Retinal pigment epithelial cell (primary cell): Measurements from ENCODE around the gene PTPRN2.

ENCODE experiments used
- DNase-seq: peaks from one replicate; pipeline ENCODE4 v3.0.0-alpha.2; 2010; ENCODE audit warnings: low read depth
- H3K4me3 ChIP-seq: 2 replicates; pipeline ENCODE4 v1.5.1; 2011; ENCODE audit warnings: mild to moderate bottlenecking, low read length, control low read depth, moderate library complexity
- TF ChIP-seq, protein P1 (sequence below): conservative IDR thresholded peaks from 2 replicates; pipeline ENCODE4 v1.5.1; 2011; ENCODE audit warnings: low read depth, low read length, control low read depth, inconsistent platforms

PTPRN2 gene

DNA sequence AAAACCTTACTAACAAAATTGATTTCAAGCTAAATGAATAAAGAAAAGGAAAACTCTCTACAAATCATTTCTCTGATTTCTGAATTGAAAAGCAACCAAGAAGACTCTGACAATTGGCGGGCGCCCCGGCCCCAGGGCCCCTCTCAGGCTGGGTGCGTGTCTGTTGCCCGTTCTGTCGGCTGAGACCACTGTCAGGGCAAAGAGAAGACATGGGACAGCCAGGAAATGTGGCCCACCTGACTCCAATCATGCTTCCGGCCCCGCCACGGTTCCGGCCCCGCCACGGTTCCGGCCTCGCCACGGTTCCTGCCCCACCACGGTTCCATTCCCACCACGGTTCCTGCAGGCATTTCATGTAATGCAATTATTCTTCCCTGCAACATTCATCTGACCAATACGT, 115.9 kb downstream of the PTPRN2 start:
- DNase-seq = no peak
- TF ChIP-seq, protein P1, sequence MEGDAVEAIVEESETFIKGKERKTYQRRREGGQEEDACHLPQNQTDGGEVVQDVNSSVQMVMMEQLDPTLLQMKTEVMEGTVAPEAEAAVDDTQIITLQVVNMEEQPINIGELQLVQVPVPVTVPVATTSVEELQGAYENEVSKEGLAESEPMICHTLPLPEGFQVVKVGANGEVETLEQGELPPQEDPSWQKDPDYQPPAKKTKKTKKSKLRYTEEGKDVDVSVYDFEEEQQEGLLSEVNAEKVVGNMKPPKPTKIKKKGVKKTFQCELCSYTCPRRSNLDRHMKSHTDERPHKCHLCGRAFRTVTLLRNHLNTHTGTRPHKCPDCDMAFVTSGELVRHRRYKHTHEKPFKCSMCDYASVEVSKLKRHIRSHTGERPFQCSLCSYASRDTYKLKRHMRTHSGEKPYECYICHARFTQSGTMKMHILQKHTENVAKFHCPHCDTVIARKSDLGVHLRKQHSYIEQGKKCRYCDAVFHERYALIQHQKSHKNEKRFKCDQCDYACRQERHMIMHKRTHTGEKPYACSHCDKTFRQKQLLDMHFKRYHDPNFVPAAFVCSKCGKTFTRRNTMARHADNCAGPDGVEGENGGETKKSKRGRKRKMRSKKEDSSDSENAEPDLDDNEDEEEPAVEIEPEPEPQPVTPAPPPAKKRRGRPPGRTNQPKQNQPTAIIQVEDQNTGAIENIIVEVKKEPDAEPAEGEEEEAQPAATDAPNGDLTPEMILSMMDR = no peak
- H3K4me3 ChIP-seq = no peak overlapping the region

DNA sequence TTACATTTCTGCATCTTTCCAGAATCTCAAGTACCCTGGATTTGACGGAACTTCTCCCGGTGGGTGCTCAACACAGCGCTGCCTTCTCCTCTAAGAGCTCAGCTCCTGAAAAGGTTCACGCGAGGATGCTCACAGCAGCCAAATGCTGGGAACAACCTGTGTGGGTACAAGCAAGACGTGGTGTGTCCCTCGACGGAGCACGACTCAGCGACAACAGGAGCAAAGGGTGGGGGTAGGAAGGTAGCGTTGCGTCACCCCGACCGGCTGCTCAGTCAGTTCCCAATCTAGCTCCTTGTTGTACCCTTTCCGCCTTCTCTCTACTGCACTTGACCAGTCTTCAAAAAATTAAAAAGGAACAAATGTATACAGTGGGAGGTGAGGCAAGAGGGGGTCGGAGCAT, 117.3 kb downstream of the PTPRN2 start:
- H3K4me3 ChIP-seq = no peak overlapping the region
- TF ChIP-seq, protein P1 = no peak
- DNase-seq = no peak

DNA sequence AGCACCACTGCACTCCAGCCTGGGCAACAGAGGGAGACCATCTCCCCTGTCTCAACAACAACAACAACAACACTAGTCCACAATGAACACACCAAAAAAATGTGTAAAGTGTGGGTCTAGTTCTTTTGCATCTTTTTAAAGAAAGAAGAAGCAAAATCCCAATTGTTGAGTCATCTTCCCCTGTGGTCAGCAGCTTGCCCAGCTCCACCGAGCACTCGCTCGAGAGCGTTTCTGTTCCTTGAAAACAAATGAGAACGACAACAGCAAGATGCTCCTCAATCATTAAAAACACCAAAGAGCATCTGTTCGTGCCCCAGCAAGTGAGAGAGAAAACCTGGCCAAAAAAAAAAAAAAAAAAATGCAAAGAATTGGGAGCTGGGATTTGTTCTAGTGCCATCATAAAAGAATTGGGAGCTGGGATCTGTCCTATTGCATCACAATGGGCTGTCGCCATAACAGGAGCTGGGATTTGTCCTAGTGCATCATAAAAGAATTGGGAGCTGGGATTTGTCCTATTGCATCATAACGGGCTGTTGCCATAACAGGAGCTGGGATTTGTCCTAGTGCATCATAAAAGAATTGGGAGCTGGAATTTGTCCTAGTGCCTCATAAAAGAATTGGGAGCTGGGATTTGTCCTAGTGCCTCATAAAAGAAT, 118.1 kb downstream of the PTPRN2 start:
- TF ChIP-seq, protein P1 = no peak
- H3K4me3 ChIP-seq = no peak overlapping the region
- no peak for DNase-seq

DNA sequence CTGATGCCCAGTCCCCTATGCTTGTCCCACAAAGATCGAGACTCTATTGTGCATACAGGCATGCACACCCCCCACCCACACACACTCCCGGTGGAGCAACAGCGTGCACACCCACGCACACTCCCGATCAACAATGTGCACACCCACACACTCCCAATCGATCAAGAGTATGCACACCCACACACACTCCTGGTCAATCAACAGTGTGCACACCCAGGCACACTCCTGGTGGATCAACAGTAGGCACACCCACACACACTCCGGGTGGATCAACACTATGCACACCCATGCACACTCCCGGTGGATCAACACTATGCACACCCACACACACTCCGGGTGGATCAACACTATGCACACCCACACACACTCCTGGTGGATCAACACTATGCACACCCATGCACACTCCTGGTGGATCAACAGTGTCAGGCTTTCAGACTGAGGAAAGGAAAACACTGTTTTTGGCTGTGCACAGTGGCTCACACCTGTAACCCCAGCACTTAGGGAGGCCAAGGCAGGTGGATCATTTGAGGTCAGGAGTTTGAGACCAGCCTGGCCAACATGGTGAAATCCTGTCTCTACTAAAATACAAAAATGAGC, 118.8 kb downstream of the PTPRN2 start:
- TF ChIP-seq, protein P1 = no peak
- no peak for DNase-seq
- no peak overlapping the region for H3K4me3 ChIP-seq

DNA sequence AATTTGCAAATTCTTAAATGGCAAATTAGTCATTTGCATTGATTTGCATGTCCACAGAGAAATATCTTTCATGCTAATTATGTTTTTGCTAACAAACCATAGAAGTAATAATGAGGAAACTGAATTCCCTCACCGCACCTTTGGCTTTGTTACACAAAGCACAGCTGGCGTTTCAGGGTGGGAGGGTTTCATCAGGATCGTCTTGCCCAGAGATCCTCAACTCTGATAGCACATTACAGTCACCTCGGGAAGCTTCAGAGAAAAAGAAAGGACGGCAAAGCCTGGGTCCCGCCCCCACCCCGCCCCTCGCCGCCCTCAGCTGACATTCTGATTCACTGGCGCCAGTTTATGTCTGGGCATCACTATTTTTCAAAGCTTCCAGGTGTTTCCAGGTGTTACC, 119.4 kb downstream of the PTPRN2 start:
- no peak overlapping the region for H3K4me3 ChIP-seq
- no peak for DNase-seq
- TF ChIP-seq, protein P1 = no peak

DNA sequence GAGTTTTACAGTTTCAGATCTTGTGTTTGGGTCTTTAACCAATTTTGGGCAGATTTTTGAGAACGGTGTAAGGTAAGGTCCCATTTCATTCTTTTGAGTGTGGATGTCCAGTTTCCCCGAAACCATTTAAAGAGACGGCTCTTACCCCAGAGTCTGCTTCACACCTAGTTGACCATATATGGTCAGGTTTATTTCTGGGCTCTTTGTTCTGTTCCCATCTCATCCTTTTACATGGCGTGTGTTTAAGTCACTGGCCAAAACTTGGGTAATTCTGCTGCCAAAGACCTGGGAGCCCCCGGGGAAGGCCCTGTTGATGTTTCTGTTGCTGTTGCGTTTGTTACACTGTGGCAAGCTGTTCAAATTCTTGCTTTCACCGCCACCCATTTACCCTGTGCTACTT, 120.1 kb downstream of the PTPRN2 start:
- no peak for DNase-seq
- TF ChIP-seq, protein P1 = no peak
- H3K4me3 ChIP-seq = no peak overlapping the region

DNA sequence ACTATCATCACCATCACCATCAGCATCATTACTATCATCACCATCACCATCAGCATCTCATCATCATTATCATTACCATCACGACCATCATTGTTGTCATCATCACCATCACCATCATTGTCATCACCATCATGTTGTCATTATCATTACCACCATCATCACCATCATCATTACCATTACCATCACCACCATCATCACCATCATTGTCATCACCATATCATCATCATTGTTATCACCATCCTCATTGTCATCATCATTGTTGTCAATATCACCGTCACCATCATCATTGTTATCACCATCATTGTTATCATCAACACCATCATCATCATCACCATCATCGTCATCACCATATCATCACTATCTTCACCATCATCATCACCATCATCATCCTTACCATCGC, 124.3 kb downstream of the PTPRN2 start:
- TF ChIP-seq, protein P1 = no peak
- DNase-seq = no peak

More for the DNA sequence above, 124.3 kb downstream of the PTPRN2 start:
- no peak overlapping the region for H3K4me3 ChIP-seq
